ENCODE results near the gene WFIKKN1.

The WFIKKN1 gene

DNA sequence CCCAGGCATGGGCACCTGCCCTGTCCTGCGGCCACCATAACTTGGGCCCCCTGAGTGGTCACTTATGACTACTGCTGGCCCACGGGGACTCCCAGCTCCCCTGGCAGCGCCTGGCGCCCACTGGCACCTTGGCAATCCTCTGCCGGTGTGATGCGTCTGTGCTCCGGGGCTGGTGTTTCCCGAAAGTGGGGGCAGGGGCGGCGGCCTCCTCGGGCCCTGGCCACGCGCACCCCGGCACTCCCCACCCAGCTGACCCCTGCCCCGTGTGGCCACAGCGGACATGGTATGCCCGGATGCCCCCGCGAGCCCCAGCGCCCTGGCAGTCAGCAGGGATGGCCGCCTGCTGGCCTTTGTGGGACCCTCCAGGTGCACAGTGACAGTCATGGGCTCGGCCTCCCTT, 26.7 kb downstream of the WFIKKN1 start:
- H3K4me1 ChIP-seq (ENCODE audit: insufficient read depth, low read length, severe bottlenecking) = peaks cover 6% of the 10 kb centered on the region
- H3K36me3 ChIP-seq (ENCODE audit: insufficient read depth, low read length) = peaks cover 49% of the 10 kb centered on the region
- H2AFZ ChIP-seq (ENCODE audit: low read length) = no peak overlapping the region
- no peaks in the 10 kb centered on the region for H3K27me3 ChIP-seq (ENCODE audit: insufficient read depth, low read length)
- no peaks in the 10 kb centered on the region for H3K9me3 ChIP-seq (ENCODE audit: low read length)
- H4K20me1 ChIP-seq (ENCODE audit: insufficient read depth, low read length) = no peaks in the 10 kb centered on the region
- H3K27ac ChIP-seq (ENCODE audit: low read depth, low read length, poor library complexity, severe bottlenecking) = no peak overlapping the region
- no peak overlapping the region for H3K4me2 ChIP-seq (ENCODE audit: low read length)
- H3K9ac ChIP-seq (ENCODE audit: low read length) = no peak overlapping the region
- H3K9me2 ChIP-seq (ENCODE audit: low read depth, low read length) = no peaks in the 10 kb centered on the region
- TF ChIP-seq, protein P1, sequence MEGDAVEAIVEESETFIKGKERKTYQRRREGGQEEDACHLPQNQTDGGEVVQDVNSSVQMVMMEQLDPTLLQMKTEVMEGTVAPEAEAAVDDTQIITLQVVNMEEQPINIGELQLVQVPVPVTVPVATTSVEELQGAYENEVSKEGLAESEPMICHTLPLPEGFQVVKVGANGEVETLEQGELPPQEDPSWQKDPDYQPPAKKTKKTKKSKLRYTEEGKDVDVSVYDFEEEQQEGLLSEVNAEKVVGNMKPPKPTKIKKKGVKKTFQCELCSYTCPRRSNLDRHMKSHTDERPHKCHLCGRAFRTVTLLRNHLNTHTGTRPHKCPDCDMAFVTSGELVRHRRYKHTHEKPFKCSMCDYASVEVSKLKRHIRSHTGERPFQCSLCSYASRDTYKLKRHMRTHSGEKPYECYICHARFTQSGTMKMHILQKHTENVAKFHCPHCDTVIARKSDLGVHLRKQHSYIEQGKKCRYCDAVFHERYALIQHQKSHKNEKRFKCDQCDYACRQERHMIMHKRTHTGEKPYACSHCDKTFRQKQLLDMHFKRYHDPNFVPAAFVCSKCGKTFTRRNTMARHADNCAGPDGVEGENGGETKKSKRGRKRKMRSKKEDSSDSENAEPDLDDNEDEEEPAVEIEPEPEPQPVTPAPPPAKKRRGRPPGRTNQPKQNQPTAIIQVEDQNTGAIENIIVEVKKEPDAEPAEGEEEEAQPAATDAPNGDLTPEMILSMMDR (IDR thresholded peaks at IDR 0.05; ENCODE audit: low read length) = no peak
- TF ChIP-seq EZH2 (IDR thresholded peaks at IDR 0.05; ENCODE audit: borderline replicate concordance, low read length) = no peak
- no peaks in the 10 kb centered on the region for H3F3A ChIP-seq (ENCODE audit: insufficient read depth, low read length)
- H3K79me2 ChIP-seq (ENCODE audit: insufficient read depth, low read length) = no peaks in the 10 kb centered on the region
- H3K4me3 ChIP-seq (ENCODE audit: low read depth, low read length, poor library complexity, severe bottlenecking) = no peak overlapping the region

DNA sequence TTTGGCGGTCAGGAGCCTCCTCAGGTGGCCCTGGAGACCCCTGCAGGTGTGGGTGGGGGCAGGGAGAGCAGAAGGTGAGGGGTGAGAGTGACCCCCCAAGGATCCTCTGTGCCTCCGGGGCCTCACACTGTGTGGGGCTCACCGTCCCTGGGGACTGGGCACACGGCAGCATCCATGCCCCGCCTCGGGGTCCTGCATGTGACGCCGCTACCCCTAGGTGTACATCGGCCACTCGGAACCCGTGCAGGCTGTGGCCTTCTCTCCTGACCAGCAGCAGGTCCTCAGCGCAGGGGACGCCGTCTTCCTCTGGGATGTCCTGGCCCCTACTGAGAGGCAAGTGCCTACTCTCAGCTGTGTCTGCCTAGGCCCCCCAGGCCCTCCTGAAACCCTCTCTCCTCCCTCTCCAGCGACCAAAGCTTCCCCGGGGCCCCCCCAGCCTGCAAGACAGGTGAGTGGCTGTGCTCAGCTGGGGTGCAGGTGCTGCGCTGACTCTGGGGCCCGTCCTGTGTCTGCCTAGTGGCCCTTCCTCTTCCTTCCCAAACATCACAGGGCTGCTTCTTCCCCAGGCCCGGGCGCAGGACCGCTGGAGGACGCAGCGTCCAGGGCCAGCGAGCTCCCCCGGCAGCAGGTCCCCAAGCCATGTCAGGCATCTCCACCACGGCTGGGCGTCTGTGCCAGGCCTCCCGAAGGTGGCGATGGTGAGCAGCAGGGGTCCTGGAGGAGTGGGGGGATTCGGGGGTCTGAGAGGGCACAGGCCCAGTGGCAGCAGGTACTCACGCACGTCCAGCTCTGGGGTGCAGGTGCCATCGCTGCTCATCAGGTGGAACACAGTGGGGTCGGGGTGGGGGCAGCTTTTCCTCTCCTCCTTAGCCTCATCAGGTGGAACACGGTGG, 28.1 kb downstream of the WFIKKN1 start:
- Histone ChIP-seq H3K4me2 (ENCODE audit: low read length) (no peak overlapping the region), H3F3A (ENCODE audit: insufficient read depth, low read length) (no peaks in the 10 kb centered on the region), H2AFZ (ENCODE audit: low read length) (no peak overlapping the region), H4K20me1 (ENCODE audit: insufficient read depth, low read length) (no peaks in the 10 kb centered on the region), H3K27me3 (ENCODE audit: insufficient read depth, low read length) (no peaks in the 10 kb centered on the region), H3K4me1 (ENCODE audit: insufficient read depth, low read length, severe bottlenecking) (peaks cover 6% of the 10 kb centered on the region), H3K36me3 (ENCODE audit: insufficient read depth, low read length) (peaks cover 47% of the 10 kb centered on the region), H3K9me3 (ENCODE audit: low read length) (no peaks in the 10 kb centered on the region), H3K4me3 (ENCODE audit: low read depth, low read length, poor library complexity, severe bottlenecking) (no peak overlapping the region), H3K79me2 (ENCODE audit: insufficient read depth, low read length) (no peaks in the 10 kb centered on the region), H3K9me2 (ENCODE audit: low read depth, low read length) (no peaks in the 10 kb centered on the region), H3K9ac (ENCODE audit: low read length) (no peak overlapping the region), H3K27ac (ENCODE audit: low read depth, low read length, poor library complexity, severe bottlenecking) (no peak overlapping the region)
- no peak for TF ChIP-seq EZH2 (IDR thresholded peaks at IDR 0.05; ENCODE audit: borderline replicate concordance, low read length)
- TF ChIP-seq, protein P1 (IDR thresholded peaks at IDR 0.05; ENCODE audit: low read length) = peak; percentile 30; the same call in 1 of the 2 replicates

DNA sequence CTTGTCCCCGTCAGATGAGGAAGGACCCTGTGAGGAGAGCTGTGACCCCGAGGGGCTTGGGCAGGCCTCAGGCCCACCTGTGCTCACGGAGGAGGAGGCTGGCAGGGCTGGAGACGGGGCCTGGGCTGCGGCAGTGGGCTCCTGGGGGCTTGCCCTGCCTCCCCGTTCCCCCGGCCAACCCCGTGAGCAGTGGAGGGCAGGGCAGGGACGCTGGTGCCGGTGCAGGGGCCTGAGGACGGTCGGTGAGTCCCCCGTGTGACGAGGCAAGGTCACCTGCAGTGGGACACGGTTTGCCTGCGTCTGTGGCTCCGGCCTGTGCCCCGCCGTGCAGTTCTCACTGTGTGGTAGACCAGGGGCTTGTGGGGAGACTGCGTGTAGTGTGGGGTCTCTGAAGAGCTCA, 28.8 kb downstream of the WFIKKN1 start:
- H4K20me1 ChIP-seq (ENCODE audit: insufficient read depth, low read length) = no peaks in the 10 kb centered on the region
- peaks cover 50% of the 10 kb centered on the region for H3K36me3 ChIP-seq (ENCODE audit: insufficient read depth, low read length)
- no peaks in the 10 kb centered on the region for H3K79me2 ChIP-seq (ENCODE audit: insufficient read depth, low read length)
- H3F3A ChIP-seq (ENCODE audit: insufficient read depth, low read length) = no peaks in the 10 kb centered on the region
- no peaks in the 10 kb centered on the region for H3K9me3 ChIP-seq (ENCODE audit: low read length)
- H3K27me3 ChIP-seq (ENCODE audit: insufficient read depth, low read length) = no peaks in the 10 kb centered on the region
- H3K27ac ChIP-seq (ENCODE audit: low read depth, low read length, poor library complexity, severe bottlenecking) = no peak overlapping the region
- H3K4me2 ChIP-seq (ENCODE audit: low read length) = no peak overlapping the region
- TF ChIP-seq EZH2 (IDR thresholded peaks at IDR 0.05; ENCODE audit: borderline replicate concordance, low read length) = no peak
- TF ChIP-seq, protein P1 (IDR thresholded peaks at IDR 0.05; ENCODE audit: low read length) = no peak
- H3K4me1 ChIP-seq (ENCODE audit: insufficient read depth, low read length, severe bottlenecking) = peaks cover 6% of the 10 kb centered on the region
- H2AFZ ChIP-seq (ENCODE audit: low read length) = no peak overlapping the region
- no peaks in the 10 kb centered on the region for H3K9me2 ChIP-seq (ENCODE audit: low read depth, low read length)
- H3K9ac ChIP-seq (ENCODE audit: low read length) = no peak overlapping the region
- H3K4me3 ChIP-seq (ENCODE audit: low read depth, low read length, poor library complexity, severe bottlenecking) = no peak overlapping the region
